SKM-1 (cell line): ENCODE measurements around the gene SGCG.
"Not testable (repeated sequence)": the region's sequence is repeated elsewhere in the genome, so short reads cannot be mapped to it uniquely, and the experiment has no call there.

Experiments used
- DNase-seq: peaks from one replicate; lab custom pipeline; 2025; ENCODE audit not compliant: unreplicated experiment; lab: John Stamatoyannopoulos, UW

The SGCG gene

DNA sequence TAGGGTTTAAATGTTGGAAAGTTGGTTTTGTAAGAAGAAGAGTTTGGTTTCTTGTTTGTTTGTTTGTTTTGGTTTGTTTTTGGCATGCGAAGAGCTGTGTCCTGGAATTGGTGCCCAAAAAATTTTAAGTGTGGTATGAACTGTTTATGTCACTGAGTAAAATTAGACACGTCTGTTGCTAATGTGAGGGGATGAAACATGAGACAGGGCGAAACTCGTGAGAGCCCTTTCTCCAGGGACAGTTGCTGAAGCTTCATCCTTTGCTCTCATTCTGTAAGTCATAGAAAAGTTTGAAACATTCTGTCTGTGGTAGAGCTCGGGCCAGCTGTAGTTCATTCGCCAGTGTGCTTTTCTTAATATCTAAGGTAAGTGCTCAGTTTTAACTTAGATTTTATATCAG is at the start of gene SGCG:
SGCG (plus strand) TSS at position 269 of the 400 bp plus-strand sequence. CDS start 22,716 bp downstream, outside the sequence.
- DNase-seq = no peak

- no peak for DNase-seq
Measured at GRCh38 chr13:23134542-23134941, 46.2 kb upstream of the SGCG start.

GRCh38 chr13:23140492-23140891 is 40.3 kb upstream of the SGCG start:
- no peak for DNase-seq

- no peak for DNase-seq
Measured at GRCh38 chr13:23141964-23142363, 38.8 kb upstream of the SGCG start.

DNA sequence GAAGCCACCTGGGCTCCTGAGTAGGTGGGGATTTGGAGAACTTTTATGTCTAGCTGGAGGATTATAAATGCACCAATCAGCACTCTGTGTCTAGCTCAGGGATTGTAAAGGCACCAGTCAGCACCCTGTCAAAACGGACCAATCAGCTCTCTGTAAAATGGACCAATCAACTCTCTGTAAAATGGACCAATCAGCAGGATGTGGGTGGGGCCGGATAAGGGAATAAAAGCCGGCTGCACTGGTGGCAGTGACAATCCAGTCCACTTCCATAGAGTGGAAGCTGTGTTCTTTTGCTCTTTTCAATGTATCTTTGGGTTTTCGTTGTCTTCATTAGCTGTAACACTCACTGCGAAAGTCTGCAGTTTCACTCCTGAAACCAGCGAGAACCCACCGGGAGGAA is 38.2 kb upstream of the SGCG start:
- not testable (repeated sequence) for DNase-seq

DNA sequence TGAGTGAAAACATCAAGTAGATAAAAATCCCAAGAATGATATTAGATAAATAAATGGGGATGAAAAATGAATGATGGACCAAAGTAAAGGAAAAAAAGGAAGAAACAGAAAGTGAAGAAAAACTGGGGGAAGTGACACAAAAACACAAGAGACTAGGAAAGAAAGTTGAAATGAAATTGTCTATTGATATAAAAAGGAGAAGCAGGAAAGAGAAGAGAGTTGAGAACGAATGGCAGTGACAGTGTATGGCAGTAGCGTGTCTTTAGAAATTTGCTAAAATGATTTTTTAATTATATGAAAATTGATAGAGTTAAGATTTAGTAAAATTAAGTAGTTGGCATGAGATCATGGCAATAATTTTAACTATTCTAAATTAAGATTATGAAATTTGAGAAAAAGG is 36.3 kb upstream of the SGCG start:
- no peak for DNase-seq

DNA sequence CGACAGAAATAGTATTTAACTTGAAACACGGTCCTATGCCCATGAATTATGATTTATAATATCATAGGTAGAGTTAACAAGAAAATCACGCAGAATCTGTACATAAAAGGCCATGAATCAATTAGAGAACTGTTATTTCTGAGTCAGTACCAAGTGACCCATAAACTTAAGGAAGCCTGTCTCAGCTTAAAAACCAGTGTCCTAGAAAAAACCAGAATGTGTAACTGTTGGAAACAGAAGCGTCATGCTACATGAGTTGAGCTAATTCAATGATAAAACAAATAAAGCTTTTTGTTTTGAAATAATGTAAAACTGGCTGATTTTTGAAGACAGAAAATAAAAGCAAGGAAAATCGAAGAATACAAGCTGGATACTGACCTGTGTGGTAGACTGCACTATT is 34.8 kb upstream of the SGCG start:
- DNase-seq = no peak

DNA sequence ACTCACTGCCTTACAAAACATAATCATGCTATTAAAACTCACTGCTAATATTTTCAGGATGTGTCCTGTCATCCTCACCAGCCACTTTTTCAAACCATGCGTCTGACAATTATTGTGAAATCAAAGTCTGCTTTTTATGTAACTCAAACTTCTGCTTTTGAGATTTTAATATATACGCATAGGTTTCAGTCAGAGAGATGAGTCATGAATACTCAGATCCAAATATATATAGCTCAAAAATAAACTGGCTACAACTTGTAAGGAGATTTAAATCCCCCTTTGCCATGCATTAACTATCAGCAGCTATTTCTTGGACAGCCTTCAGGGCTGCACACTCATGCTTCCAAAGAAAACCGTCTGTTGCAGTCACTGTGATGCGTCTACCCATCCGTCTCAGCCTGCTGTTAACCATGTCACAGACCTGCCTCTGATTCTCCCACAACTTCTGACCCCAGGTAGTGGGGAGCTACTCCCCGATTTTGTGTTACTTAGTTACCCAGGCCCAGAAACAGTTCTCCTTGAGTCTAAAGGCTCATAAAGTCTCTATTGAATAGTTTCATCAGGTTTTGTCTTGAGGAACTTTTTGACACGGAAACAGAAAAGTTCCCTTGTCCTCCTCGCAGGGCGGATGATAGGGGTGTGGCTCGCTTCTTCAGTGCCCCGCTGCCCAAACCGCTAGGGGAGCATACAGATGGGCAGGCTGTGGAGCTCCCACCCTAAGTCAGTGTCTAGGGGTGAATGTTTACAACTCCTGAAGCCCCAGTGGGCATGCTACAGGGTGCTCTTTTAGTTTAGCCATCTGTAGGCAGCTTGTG is 33.8 kb upstream of the SGCG start:
- DNase-seq = peak; percentile 69

- DNase-seq = no peak
Measured at GRCh38 chr13:23147827-23148226, 33.0 kb upstream of the SGCG start.

GRCh38 chr13:23157781-23158180 is 23.0 kb upstream of the SGCG start:
- no peak for DNase-seq

DNA sequence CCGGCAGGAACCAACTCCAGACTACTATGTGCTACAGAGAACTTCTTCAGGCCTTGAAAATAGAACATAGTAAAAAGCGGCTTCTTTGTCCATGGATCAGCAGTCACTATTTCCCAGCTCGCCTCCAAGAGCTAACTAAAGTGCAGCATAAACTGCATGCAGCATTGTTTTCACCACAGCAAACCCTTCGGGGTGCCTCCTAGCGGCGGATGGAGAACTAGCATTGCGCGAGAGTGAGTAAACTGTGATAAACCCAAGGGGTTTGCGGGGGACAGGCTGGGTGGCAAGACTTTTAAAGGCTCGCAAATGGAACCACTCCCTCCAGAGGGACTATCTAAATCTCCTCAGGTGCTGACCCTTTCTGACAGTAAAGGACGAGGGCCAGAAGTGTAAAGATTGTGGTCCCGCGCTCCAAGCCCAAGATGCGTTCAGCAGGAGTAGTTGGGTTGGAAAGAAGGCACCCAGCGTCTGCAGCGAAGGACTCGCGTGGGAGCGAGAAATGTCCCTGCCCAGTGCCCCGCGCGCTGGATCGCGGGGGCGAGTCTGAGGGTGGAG is 21.5 kb upstream of the SGCG start:
- peak; percentile 61 for DNase-seq

- no peak for DNase-seq
Measured at GRCh38 chr13:23159760-23160637, 20.8 kb upstream of the SGCG start.

GRCh38 chr13:23160638-23161480 is 19.9 kb upstream of the SGCG start:
- no peak for DNase-seq

DNA sequence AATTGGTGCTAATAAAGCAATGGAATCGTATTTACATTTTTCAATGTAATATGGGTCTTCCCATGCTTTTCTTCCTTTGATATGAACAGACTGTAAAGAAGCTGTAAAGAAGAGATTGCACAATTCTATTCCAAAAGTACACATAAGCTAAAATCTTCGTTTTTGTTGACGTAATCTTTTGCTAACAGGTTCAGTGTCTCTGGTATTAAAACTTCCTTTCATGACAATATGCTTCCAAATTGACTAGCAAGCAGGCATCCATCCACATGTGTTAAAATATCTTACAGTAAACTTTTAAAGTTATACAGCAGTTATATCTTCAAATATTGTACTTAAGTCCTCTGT is 19.3 kb upstream of the SGCG start:
- DNase-seq = no peak

- no peak for DNase-seq
Measured at GRCh38 chr13:23175920-23176319, 4.9 kb upstream of the SGCG start.

DNA sequence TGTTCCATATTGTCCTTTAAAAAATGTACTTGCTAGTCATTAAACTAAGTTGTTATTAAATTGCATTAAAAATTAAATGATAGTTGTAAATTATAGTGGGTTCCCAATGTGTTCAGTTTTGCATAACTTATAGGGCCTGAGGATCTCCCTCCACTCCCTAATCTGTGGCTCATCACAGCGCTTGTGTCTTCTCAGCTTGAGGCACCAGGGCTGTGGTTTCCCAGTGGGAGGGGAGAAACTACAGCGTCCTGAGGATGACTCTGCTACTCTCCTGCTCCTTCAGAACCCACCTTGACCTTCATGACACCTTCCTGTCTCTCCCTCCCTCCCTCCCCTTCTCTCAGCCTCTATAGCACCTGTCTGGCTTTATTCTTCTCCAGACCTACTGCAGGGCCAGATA is 1.4 kb downstream of the SGCG start:
- no peak for DNase-seq

DNA sequence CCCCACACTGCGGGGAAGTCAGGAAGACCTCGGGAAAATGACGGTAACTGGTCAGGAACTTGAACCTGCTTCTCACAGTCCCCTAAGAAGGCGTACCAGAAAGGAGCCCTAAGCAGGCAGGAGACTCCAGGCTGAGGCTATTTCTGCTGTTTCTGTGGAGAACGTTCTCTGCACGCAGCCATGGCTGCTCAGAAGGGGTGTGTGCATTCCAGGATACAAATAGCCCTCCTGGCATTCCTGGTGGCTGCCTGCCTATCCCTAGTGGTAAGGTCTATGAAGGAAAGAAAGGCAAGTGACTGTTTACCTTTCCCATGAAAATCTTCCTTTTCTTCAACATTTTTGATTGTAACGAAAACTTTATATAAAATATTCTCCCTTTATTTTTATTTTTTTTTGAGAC is 2.5 kb downstream of the SGCG start:
- no peak for DNase-seq

- no peak for DNase-seq
Measured at GRCh38 chr13:23185542-23185941, 4.8 kb downstream of the SGCG start.

DNA sequence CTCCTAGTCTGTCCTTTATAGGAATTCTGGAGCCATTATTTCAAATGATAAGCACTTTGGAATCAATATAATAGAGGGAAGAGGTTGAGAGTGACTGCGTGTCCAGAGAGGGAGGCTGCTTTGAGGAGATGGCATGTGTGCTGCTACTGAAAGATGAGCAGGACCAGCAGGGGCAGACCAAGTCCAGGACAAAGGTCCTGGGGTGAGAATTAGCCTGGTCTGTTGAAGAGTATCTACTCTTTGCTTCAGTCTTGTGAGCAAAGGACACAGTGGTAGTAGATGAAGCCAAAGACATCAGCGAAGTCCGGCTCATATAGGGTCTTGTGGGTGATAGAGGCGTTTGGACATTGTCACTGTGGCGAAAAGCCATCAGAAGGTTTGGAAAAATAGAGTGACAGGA is 21.1 kb downstream of the SGCG start:
- DNase-seq = no peak

DNA sequence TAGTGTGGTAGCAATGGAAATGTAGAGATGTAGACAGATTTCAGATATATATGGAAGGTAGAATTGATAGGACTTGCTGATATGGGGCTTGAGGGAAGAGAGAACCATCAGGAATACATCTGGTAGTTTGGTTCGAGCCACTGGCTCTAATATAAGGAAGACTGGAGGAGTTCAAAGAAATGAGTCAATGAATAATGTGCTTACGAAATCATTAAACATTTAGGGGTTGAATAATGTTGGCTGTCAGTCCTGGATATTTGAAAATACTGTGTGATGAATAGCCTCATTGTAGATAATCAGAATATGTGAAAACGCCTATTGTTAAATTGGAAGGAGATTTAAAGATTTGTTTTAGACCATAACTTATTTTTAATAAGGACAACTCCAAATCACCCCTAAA is 21.6 kb downstream of the SGCG start:
- no peak for DNase-seq

- DNase-seq = no peak
Measured at GRCh38 chr13:23203516-23203915, 22.7 kb downstream of the SGCG start.
